ENCODE measurements around the gene KRTAP10-3.

Gene KRTAP10-3

GRCh38 chr21:44511938-44512275, 46.7 kb downstream of the KRTAP10-3 start:
- H3K4me3 ChIP-seq (ENCODE audit: low read depth, low read length), result no peak overlapping the region
- DNase-seq (ENCODE audit: low read depth), result no peak
- TF ChIP-seq, protein P1, sequence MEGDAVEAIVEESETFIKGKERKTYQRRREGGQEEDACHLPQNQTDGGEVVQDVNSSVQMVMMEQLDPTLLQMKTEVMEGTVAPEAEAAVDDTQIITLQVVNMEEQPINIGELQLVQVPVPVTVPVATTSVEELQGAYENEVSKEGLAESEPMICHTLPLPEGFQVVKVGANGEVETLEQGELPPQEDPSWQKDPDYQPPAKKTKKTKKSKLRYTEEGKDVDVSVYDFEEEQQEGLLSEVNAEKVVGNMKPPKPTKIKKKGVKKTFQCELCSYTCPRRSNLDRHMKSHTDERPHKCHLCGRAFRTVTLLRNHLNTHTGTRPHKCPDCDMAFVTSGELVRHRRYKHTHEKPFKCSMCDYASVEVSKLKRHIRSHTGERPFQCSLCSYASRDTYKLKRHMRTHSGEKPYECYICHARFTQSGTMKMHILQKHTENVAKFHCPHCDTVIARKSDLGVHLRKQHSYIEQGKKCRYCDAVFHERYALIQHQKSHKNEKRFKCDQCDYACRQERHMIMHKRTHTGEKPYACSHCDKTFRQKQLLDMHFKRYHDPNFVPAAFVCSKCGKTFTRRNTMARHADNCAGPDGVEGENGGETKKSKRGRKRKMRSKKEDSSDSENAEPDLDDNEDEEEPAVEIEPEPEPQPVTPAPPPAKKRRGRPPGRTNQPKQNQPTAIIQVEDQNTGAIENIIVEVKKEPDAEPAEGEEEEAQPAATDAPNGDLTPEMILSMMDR (IDR thresholded peaks at IDR 0.05; ENCODE audit: low read depth, low read length, missing control alignments), result no peak

DNA sequence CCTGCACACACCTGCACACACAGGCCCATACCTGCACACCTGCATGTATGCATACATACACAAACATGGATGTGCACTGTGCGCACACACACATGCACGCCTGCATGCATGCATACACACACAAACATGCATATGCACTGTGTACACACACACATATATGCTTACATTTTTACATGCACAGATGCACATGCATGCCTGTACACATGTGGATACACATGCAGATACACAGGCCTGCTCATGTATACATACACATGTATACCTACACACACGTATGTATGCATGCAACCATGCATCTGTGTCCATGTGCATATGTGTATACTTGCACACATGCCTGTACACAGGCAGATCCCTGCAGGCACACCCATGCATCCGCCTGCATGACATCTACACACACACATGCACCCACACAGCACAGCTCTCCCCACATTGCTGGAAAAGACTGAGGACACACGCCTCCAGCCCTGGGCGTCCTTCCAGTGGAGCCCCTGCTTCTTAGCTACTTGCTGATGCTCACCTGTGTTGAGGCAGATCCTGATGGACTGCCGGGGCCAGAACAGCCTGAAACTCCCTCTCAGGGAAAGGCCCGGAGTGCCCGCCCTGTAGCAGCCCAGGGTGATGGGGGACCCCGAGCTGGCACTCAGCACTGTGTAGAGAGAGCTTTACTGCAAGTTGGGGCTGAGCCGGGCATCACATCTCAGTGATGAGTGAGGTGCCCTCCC, 47.2 kb downstream of the KRTAP10-3 start:
- H3K4me3 ChIP-seq (ENCODE audit: low read depth, low read length), result no peak overlapping the region
- DNase-seq (ENCODE audit: low read depth), result no peak
- TF ChIP-seq, protein P1 (IDR thresholded peaks at IDR 0.05; ENCODE audit: low read depth, low read length, missing control alignments), result no peak

DNA sequence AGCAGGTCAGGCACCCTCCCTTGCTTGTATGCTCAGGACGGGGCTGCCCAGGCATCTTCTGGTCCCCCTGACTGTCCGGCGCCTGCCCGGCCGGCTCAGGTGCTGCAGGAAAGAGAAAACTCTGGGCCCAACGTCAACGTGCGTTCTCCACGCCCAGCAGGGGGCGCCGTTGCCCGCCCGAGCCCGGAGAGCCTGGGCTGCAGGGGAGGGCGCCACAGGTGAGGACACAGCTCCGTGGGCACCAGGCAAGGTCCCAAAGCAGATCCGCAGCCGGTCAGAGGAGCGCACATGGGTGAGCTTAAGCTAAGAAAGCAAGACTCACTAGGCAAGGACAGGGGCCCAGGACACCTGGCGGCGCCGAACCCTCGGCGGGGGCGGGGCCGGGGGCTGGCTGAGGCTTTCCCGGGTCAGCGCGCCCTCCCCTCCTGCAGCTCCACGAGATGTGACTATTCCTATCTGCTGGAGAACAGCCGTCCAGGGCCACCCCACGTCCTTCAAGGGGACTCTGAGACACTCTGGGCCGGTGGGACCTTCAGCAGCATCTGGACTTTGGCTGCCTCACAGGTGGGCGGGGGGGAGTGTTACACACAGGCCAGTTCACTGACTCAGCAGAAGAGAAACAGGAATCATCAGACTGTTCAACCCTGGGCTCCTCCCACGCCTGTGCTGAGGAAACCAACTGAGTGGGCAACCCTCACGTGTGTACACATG, 47.9 kb downstream of the KRTAP10-3 start:
- TF ChIP-seq, protein P1 (IDR thresholded peaks at IDR 0.05; ENCODE audit: low read depth, low read length, missing control alignments), result peak; percentile 84
- H3K4me3 ChIP-seq (ENCODE audit: low read depth, low read length), result no peak overlapping the region
- no peak for DNase-seq (ENCODE audit: low read depth)

DNA sequence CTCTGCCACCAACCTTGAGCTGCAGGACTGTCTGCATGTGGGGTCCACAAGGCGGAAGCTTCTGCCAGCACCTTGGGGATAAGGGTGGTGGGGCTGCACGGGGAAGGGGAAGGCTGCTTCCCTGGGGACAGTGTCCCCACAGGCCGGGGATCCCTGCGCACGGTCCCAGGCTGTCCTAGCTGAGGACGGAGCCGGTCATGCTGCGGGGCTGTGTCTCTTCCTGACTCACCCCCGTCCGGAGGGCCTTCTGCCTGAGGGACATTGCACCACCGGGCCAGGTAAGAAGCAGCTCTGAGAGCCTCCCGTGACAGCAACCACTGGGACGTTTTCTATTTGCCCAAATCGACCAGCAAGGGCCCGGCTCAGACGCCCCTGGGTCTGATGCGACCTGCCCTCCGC, 48.5 kb downstream of the KRTAP10-3 start:
- no peak overlapping the region for H3K4me3 ChIP-seq (ENCODE audit: low read depth, low read length)
- TF ChIP-seq, protein P1 (IDR thresholded peaks at IDR 0.05; ENCODE audit: low read depth, low read length, missing control alignments), result no peak
- no peak for DNase-seq (ENCODE audit: low read depth)

DNA sequence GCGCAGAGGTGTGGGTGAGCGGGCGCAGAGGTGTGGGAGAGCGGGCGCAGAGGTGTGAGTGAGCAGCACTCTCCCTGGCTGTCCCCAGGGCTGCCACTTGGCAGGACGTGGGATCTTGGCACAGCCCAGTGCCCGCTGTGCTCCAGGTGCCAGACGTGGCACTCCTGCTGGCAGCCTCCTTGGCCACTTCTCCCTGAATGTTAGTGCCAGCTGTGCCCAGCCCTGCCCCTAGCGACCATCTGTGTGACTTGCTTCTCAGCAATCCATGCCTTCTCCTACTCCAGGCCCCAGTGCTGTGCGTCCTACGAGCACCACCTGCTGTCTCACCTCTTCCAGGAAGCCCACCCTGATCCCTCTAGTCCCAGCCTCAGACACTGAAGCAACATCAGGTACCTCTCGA, 49.1 kb downstream of the KRTAP10-3 start:
- DNase-seq (ENCODE audit: low read depth), result no peak

GRCh38 chr21:44508711-44509445, 49.7 kb downstream of the KRTAP10-3 start:
- DNase-seq (ENCODE audit: low read depth), result no peak
- H3K4me3 ChIP-seq (ENCODE audit: low read depth, low read length), result no peak overlapping the region
- TF ChIP-seq, protein P1 (IDR thresholded peaks at IDR 0.05; ENCODE audit: low read depth, low read length, missing control alignments), result no peak

More for the DNA sequence above, 49.1 kb downstream of the KRTAP10-3 start:
- no peak overlapping the region for H3K4me3 ChIP-seq (ENCODE audit: low read depth, low read length)
- TF ChIP-seq, protein P1 (IDR thresholded peaks at IDR 0.05; ENCODE audit: low read depth, low read length, missing control alignments), result peak; percentile 32

Measured in GM12864 (cell line).